ENCODE measurements around the gene FZD1. TPM values are rescaled to one million over a fixed set of nuclear protein-coding genes. Genes with fewer than 3 reads are reported as not detected.
A peak's percentile ranks its signal among the peaks of the same experiment; 100 is the strongest.

Gene FZD1
- total RNA-seq, 2 donors from 2014 or later = 16.9 to 27.0 TPM

GRCh38 chr7:91250706-91251105 lies 13.5 kb upstream of the FZD1 start:
- H3K9me3 ChIP-seq = peaks cover 0 to 2% of the 10 kb centered on the region in 2 donors
- no peak overlapping the region for H3K27ac ChIP-seq
- no peaks in the 10 kb centered on the region for H3K36me3 ChIP-seq
- no peaks in the 10 kb centered on the region for H3K27me3 ChIP-seq
- H3K4me3 ChIP-seq = no peak overlapping the region
- no peak for DNase-seq (ENCODE audit: low spot score)
- H3K4me1 ChIP-seq = no peaks in the 10 kb centered on the region
- no peak for TF ChIP-seq CTCF (IDR thresholded peaks at IDR 0.05)

GRCh38 chr7:91251877-91252276 lies 12.4 kb upstream of the FZD1 start:
- Histone ChIP-seq H3K27me3 (no peaks in the 10 kb centered on the region), H3K9me3 (peaks cover 0 to 12% of the 10 kb centered on the region in 2 donors), H3K4me3 (no peak overlapping the region), H3K4me1 (no peaks in the 10 kb centered on the region), H3K36me3 (no peaks in the 10 kb centered on the region), H3K27ac (no peak overlapping the region)
- no peak for DNase-seq (ENCODE audit: low spot score)
- TF ChIP-seq CTCF (IDR thresholded peaks at IDR 0.05) = no peak

- Histone ChIP-seq H3K4me3 (peak overlapping the region; percentile 50 to 86), H3K9me3 (no peaks in the 10 kb centered on the region), H3K4me1 (peaks cover 0 to 25% of the 10 kb centered on the region in 2 donors), H3K27ac (peak overlapping the region; percentile 96 to 97), H3K36me3 (no peaks in the 10 kb centered on the region), H3K27me3 (no peaks in the 10 kb centered on the region)
- no peak for TF ChIP-seq CTCF (IDR thresholded peaks at IDR 0.05)
- no peak for DNase-seq (ENCODE audit: low spot score)
Measured at GRCh38 chr7:91263384-91264045, 718 bp upstream of the FZD1 start.

GRCh38 chr7:91264924-91265681 lies 870 bp downstream of the FZD1 start:
- Histone ChIP-seq H3K4me3 (peak overlapping the region; percentile 86 to 87), H3K9me3 (no peaks in the 10 kb centered on the region), H3K36me3 (no peaks in the 10 kb centered on the region), H3K27me3 (no peaks in the 10 kb centered on the region), H3K27ac (peak overlapping the region; percentile 96 to 97), H3K4me1 (peaks cover 0 to 25% of the 10 kb centered on the region in 2 donors)
- TF ChIP-seq CTCF (IDR thresholded peaks at IDR 0.05) = no peak
- DNase-seq (ENCODE audit: low spot score) = no peak

GRCh38 chr7:91265693-91266066 lies 1.4 kb downstream of the FZD1 start:
- no peak for DNase-seq (ENCODE audit: low spot score)
- Histone ChIP-seq H3K27ac (peak overlapping the region; percentile 96 to 97), H3K36me3 (no peaks in the 10 kb centered on the region), H3K4me1 (peaks cover 0 to 25% of the 10 kb centered on the region in 2 donors), H3K4me3 (peak overlapping the region; percentile 86 to 87), H3K9me3 (no peaks in the 10 kb centered on the region), H3K27me3 (no peaks in the 10 kb centered on the region)
- no peak for TF ChIP-seq CTCF (IDR thresholded peaks at IDR 0.05)
